NCI-H2196 (cell line): ENCODE data around the gene UGT1A7.

Experiments used
- DNase-seq: peaks from one replicate; lab custom pipeline; 2025; ENCODE audit not compliant: unreplicated experiment; lab: John Stamatoyannopoulos, UW

Gene UGT1A7

GRCh38 chr2:233760043-233760442 is 78.3 kb downstream of the UGT1A7 start, which contains the start of gene UGT1A1:
Gene UGT1A1 (plus strand): TSS chr2:233760270. CDS start chr2:233760288, 18 bp downstream.
- no peak for DNase-seq

DNA sequence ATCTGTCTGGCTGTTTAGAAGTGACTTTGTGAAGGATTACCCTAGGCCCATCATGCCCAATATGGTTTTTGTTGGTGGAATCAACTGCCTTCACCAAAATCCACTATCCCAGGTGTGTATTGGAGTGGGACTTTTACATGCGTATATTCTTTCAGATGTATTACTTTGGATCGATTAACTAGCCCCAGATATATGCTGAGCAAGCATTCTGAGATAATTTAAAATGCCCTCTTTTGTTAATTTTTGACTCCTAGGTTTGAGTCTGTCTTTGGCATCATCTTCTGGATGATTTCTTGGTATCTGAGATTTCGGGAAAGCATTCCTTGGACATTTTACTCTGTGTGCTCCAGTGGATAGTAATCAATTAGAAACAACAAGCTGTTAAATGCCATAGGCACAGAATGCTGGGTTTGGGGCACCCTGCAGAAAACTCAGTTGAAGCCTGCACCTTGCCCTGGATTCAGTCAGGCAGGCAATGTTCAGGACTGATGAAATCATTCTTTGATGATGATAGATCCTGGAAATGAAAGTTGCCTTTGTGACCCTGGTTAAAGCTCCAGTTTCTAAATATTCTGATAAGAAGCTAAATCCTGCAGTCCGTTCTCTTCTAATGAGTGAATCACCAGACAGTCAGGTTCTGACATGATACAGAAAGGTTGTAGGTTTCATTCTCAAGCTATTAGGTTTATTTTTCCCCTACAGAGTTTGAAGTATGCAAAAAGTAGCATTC is 79.5 kb downstream of the UGT1A7 start:
- DNase-seq: no peak

DNA sequence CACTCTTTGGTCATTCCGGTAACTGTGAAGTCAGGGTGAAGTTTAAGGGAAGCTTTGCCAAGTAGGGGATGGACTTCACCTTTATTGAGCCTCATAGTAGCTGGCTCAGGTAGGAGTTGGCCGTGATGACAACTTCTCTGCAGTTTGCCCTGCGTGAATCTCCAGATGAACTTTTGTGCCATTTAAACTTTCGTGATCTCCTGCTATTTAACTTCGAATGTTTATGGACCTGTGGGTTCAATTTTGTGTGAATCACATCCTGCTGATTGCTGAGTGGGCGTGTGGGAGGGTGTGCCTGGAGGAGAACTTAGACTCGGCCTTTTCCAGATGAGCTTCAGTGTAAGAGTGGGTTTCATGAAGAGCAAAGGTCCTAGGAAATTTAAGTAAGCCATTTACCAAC is 82.6 kb downstream of the UGT1A7 start:
- no peak for DNase-seq

GRCh38 chr2:233764761-233765160 is 83.1 kb downstream of the UGT1A7 start:
- no peak for DNase-seq

DNA sequence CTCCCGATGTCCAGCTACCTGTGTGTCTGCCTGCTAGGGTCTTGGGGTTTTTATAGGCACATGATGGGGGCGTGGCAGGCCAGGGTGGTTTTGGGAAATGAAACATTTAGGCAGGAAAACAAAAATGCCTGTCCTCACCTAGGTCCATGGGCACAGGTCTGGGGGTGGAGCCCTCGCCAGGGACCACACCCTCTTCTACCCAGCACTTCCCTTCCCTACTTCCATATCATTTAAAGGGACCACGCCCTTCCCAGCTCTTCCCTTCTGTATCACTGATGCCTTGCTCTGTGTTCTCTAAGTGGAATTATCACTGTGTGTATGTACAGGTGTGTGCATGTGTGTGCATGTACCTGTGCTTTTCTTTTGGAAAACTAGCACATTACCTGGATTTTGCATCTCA is 84.7 kb downstream of the UGT1A7 start:
- no peak for DNase-seq

- DNase-seq: no peak
These were observed 86.4 kb downstream of the UGT1A7 start for GRCh38 chr2:233768076-233768475.

GRCh38 chr2:233769260-233769659 is 87.6 kb downstream of the UGT1A7 start:
- no peak for DNase-seq

DNA sequence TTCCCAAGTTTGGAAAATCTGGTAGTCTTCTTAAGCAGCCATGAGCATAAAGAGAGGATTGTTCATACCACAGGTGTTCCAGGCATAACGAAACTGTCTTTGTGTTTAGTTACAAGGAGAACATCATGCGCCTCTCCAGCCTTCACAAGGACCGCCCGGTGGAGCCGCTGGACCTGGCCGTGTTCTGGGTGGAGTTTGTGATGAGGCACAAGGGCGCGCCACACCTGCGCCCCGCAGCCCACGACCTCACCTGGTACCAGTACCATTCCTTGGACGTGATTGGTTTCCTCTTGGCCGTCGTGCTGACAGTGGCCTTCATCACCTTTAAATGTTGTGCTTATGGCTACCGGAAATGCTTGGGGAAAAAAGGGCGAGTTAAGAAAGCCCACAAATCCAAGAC is 90.5 kb downstream of the UGT1A7 start:
- DNase-seq: no peak

GRCh38 chr2:233772583-233772982 is 90.9 kb downstream of the UGT1A7 start:
- no peak for DNase-seq

- no peak for DNase-seq
These were observed 92.2 kb downstream of the UGT1A7 start for GRCh38 chr2:233773854-233774253.

- DNase-seq: no peak
These were observed 93.7 kb downstream of the UGT1A7 start for GRCh38 chr2:233775414-233775813.

DNA sequence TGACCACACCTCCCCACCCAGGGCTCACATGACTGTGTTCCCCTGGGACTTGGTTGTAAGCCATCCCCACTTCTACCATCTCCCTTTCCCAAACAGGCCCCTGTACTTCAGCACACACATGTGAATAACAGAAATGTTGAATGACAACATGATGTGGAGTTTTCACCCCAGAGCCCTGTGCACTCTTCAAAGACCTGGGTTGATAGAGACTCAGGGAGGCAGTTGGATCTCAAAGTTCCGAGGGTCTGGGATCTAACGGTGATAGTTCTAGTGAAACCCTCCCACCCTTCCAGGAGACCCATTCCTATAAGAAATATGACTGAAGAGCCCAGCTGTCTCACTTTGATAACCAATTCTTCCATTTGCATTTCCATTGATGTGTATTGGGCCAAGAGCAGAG is 96.3 kb downstream of the UGT1A7 start, which contains the start of gene MROH2A:
Gene MROH2A (plus strand): TSS at position 301 of the 400 bp plus-strand sequence. CDS start 1,029 bp downstream, outside the sequence.
- DNase-seq: no peak

- DNase-seq: no peak
These were observed 98.0 kb downstream of the UGT1A7 start for GRCh38 chr2:233779722-233780121.

GRCh38 chr2:233780771-233781170 is 99.1 kb downstream of the UGT1A7 start:
- DNase-seq: no peak

DNA sequence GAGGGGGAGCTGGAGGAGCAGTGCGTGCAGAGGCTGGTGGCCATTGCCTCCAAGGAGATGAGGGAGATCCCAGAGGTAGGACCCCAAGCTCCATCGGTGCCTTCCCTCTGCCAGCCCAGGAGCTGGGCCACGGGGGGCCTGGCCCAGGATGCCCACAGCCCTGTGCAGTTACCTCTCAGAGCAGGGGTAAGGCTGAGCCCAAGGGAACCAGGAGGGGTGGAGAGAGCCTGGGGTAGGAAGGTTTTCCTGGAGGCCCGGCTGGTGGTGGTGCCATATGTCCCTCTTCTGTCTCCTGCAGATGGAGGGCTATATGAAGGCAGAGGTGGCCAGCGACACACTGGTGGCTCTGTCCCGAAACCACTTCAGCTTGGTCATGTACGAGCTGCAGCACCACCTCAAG is 107.9 kb downstream of the UGT1A7 start:
- no peak for DNase-seq

DNA sequence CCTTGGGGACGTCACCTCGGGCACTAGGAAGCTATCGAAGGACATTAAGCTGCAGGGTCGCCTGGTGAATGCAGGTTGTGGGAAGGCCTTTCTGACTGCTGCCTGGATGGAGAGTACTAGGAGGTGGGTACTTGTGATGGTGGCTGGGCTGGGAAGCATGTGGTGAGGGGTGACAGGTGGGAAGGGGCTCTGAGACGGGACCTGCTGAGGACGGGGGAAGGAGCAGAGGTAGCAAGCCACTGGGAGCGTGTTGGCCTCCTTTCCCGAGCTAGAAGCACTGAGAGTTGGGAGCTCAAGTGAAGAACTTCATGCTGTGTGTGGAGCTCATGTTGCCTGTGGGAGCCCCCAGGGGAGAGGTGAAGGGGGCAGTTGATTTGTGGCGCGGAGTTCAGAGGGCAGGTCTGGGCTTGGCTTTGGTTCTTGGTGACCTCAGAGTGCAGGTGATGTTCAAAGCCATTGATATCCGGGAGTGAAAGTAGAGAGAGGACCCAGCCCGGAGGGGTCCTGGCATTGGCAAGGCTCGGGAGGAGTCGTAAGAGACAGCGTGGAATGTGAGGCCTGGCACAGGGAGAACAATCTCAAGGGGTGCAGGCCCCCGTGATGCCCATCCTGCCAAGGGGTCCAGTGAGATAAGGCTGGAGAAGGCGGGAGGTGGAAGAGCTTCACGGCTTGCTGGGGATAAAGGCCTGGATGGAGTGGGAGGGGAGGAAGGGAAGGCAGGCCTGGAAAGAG is 109.6 kb downstream of the UGT1A7 start:
- DNase-seq: no peak

DNA sequence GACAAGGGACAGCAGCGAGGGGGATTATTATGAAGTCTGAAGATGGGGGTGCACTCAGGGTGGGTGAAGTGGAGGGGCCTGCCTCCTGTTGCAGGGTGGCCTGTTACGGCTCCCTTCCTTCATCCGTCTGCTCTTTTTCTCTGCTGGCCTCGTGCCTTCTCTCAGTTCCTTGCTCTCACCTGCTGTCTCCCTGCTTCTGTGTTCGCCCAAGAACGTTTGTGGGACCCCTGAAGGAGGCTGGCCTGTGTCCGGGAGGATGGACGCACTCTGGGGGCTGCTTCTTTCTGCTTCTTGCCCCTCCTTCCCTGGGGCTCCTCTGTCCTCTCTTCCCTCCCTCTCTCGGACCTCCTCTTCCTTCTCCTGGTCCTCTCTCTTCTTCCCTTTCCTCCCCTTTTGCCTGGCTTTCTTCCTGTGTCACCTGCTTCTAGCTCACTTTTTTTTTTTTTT is 110.2 kb downstream of the UGT1A7 start:
- DNase-seq: no peak

DNA sequence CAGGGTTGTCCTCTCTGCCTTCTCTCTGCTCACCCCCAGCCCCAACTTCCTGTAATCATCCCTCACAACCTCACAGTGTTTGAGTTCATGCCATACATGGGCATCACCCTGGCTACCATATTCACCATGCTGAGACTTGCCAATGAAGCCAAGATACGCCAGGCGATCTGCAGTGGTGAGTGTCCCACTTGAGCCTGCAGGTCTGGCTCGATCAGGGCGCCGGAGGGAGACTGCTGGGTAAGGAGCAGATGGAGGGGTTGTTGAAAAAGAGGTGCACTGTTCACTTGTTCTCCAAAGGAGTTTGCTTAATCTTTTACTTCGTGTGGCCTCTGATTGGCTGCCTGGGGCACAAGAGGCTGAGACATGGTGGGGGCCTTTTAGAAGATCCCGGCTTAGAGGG is 111.0 kb downstream of the UGT1A7 start:
- DNase-seq: no peak

GRCh38 chr2:233793465-233794127 is 111.9 kb downstream of the UGT1A7 start:
- no peak for DNase-seq

DNA sequence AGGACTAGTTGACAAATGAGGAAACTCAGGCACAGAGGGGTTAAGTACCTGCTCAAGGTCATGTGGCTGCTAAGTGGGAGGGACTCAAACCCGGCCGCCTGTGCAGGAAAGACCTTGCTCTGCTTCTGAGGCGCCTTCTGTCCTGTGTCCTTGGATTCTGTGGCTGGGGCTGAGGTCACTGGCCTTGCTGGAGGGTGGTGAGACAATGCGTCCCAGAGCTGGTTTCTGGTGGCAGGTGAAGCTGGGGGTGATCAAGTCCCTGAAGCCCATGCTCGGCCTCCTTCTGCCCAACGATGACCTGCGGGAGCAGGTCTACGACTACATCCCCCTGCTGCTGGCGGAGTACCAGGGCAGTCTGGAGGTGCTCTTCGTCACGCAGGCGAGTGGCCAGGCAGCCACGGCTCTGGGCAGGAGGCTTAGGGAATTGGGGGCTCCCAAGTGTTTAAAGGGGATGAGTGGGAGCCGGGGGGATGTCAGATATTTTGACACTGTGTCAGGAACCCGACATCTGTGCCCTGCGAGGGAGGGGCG is 112.5 kb downstream of the UGT1A7 start:
- no peak for DNase-seq

GRCh38 chr2:233795735-233796171 is 114.1 kb downstream of the UGT1A7 start:
- no peak for DNase-seq
